ENCODE results near the gene TMEM131.

The TMEM131 gene

GRCh38 chr2:97717613-97717995 lies 278.1 kb downstream of the TMEM131 start:
- Histone ChIP-seq H3K36me3 (ENCODE audit: insufficient read depth, low read length) (peaks cover 71% of the 10 kb centered on the region), H3K9me3 (ENCODE audit: insufficient read depth, low read length, severe bottlenecking) (no peaks in the 10 kb centered on the region), H4K20me1 (ENCODE audit: insufficient read depth, low read length) (peaks cover 21% of the 10 kb centered on the region), H3K27ac (ENCODE audit: low read length) (peak overlapping the region; percentile 98), H3K4me1 (ENCODE audit: insufficient read depth, low read length) (peaks cover 67% of the 10 kb centered on the region), H3K4me2 (ENCODE audit: insufficient read depth, low read length) (peak overlapping the region; percentile 84), H3K4me3 (ENCODE audit: low read depth in 1 of 2, low read length in 2 of 2) (peak overlapping the region in 1 of 2 experiments; percentile 48; a peak in 2 of 4 replicates), H3K79me2 (ENCODE audit: insufficient read depth, low read length) (peaks cover 98% of the 10 kb centered on the region), H2AFZ (ENCODE audit: low read depth, low read length) (no peak overlapping the region), H3K9ac (ENCODE audit: low read depth, low read length) (peak overlapping the region; percentile 98), H3K27me3 (ENCODE audit: insufficient read depth, low read length, poor library complexity) (no peaks in the 10 kb centered on the region)
- no peak for ATAC-seq (ENCODE audit: insufficient read depth, low read depth)
- TF ChIP-seq EZH2 (IDR thresholded peaks at IDR 0.05; ENCODE audit: borderline replicate concordance, low read depth, low read length, severe bottlenecking): no peak
- no peak for TF ChIP-seq CTCF (IDR thresholded peaks at IDR 0.05; ENCODE audit: borderline replicate concordance, extremely low read depth, low read length, poor library complexity, severe bottlenecking)
- no peak for DNase-seq

- DNase-seq: no peak
- Histone ChIP-seq H3K27ac (ENCODE audit: low read length) (peak overlapping the region; percentile 98), H2AFZ (ENCODE audit: low read depth, low read length) (no peak overlapping the region), H3K4me1 (ENCODE audit: insufficient read depth, low read length) (peaks cover 73% of the 10 kb centered on the region), H3K9me3 (ENCODE audit: insufficient read depth, low read length, severe bottlenecking) (no peaks in the 10 kb centered on the region), H3K79me2 (ENCODE audit: insufficient read depth, low read length) (peaks cover 95% of the 10 kb centered on the region), H3K4me2 (ENCODE audit: insufficient read depth, low read length) (peak overlapping the region; percentile 84), H3K4me3 (ENCODE audit: low read depth in 1 of 2, low read length in 2 of 2) (peak overlapping the region in 1 of 2 experiments; percentile 87; a peak in 2 of 4 replicates), H4K20me1 (ENCODE audit: insufficient read depth, low read length) (peaks cover 20% of the 10 kb centered on the region), H3K27me3 (ENCODE audit: insufficient read depth, low read length, poor library complexity) (no peaks in the 10 kb centered on the region), H3K36me3 (ENCODE audit: insufficient read depth, low read length) (peaks cover 64% of the 10 kb centered on the region), H3K9ac (ENCODE audit: low read depth, low read length) (peak overlapping the region; percentile 98)
- TF ChIP-seq EZH2 (IDR thresholded peaks at IDR 0.05; ENCODE audit: borderline replicate concordance, low read depth, low read length, severe bottlenecking): no peak
- TF ChIP-seq CTCF (IDR thresholded peaks at IDR 0.05; ENCODE audit: borderline replicate concordance, extremely low read depth, low read length, poor library complexity, severe bottlenecking): no peak
- no peak for ATAC-seq (ENCODE audit: insufficient read depth, low read depth)
Observed at GRCh38 chr2:97716695-97717612, 278.8 kb downstream of the TMEM131 start.

- Histone ChIP-seq H3K4me3 (ENCODE audit: low read depth in 1 of 2, low read length in 2 of 2) (peak overlapping the region in 1 of 2 experiments; percentile 87; a peak in 2 of 4 replicates), H3K27me3 (ENCODE audit: insufficient read depth, low read length, poor library complexity) (no peaks in the 10 kb centered on the region), H3K36me3 (ENCODE audit: insufficient read depth, low read length) (peaks cover 60% of the 10 kb centered on the region), H3K4me1 (ENCODE audit: insufficient read depth, low read length) (peaks cover 81% of the 10 kb centered on the region), H3K9ac (ENCODE audit: low read depth, low read length) (peak overlapping the region; percentile 98), H3K4me2 (ENCODE audit: insufficient read depth, low read length) (peak overlapping the region; percentile 84), H2AFZ (ENCODE audit: low read depth, low read length) (no peak overlapping the region), H3K27ac (ENCODE audit: low read length) (peak overlapping the region; percentile 98), H4K20me1 (ENCODE audit: insufficient read depth, low read length) (peaks cover 19% of the 10 kb centered on the region), H3K9me3 (ENCODE audit: insufficient read depth, low read length, severe bottlenecking) (no peaks in the 10 kb centered on the region), H3K79me2 (ENCODE audit: insufficient read depth, low read length) (peaks cover 87% of the 10 kb centered on the region)
- DNase-seq (no peak), ATAC-seq (ENCODE audit: insufficient read depth, low read depth) (no peak)
- TF ChIP-seq EZH2 (IDR thresholded peaks at IDR 0.05; ENCODE audit: borderline replicate concordance, low read depth, low read length, severe bottlenecking): no peak
- no peak for TF ChIP-seq CTCF (IDR thresholded peaks at IDR 0.05; ENCODE audit: borderline replicate concordance, extremely low read depth, low read length, poor library complexity, severe bottlenecking)
Observed at GRCh38 chr2:97715951-97716694, 279.6 kb downstream of the TMEM131 start.

Data from DND-41 (cell line).